CD14-positive monocyte (primary cell): ENCODE results near the gene NFYC. TPM values are rescaled to one million over a fixed set of nuclear protein-coding genes. Genes with fewer than 3 reads are reported as not detected.

Source experiments
- DNase-seq, 3 donors: peaks; one replicate each; pipeline ENCODE4 v3.0.0-alpha.2; 2011 to 2022
- H2AFZ ChIP-seq: 2 replicates; pipeline ENCODE4 v1.6.0; 2012; ENCODE audit warnings: mild to moderate bottlenecking, low read depth, low read length, inconsistent platforms; ENCODE audit not compliant: insufficient read depth, poor library complexity, severe bottlenecking
- H3K27ac ChIP-seq, 2 donors: 1 replicate in 1 of 2; 2 replicates in 1 of 2; pipeline ENCODE4 v1.5.1; 2012 to 2013; ENCODE audit warnings: low read length in 2 of 2, control low read depth in 1 of 2, inconsistent platforms in 1 of 2, low read depth in 1 of 2, mild to moderate bottlenecking in 1 of 2
- H3K27me3 ChIP-seq, 2 donors: one replicate each; pipeline versions ENCODE4 v1.6.0 to v1.6.1; 2011 to 2013; ENCODE audit warnings: low read length in 2 of 2; ENCODE audit not compliant: control insufficient read depth in 2 of 2, insufficient read depth in 2 of 2
- H3K36me3 ChIP-seq, 2 donors: replicated peaks in 1 of 2; 1 replicate in 1 of 2; 2 replicates in 1 of 2; pipeline versions ENCODE4 v1.5.1 to v1.6.1; 2012 to 2013; ENCODE audit warnings: low read length in 2 of 2, control low read depth in 1 of 2, inconsistent platforms in 1 of 2, mild to moderate bottlenecking in 1 of 2; ENCODE audit not compliant: insufficient read depth in 2 of 2, control insufficient read depth in 1 of 2
- H3K4me1 ChIP-seq, 2 donors: 1 replicate in 1 of 2; 2 replicates in 1 of 2; pipeline versions ENCODE4 v1.5.1 to v1.6.1; 2012 to 2013; ENCODE audit warnings: low read length in 2 of 2, control low read depth in 1 of 2, inconsistent platforms in 1 of 2, mild to moderate bottlenecking in 1 of 2, moderate library complexity in 1 of 2; ENCODE audit not compliant: insufficient read depth in 2 of 2, control insufficient read depth in 1 of 2
- H3K4me2 ChIP-seq: replicated peaks from 2 replicates; pipeline ENCODE3; 2012; ENCODE audit warnings: low read length, moderate library complexity, mild to moderate bottlenecking; ENCODE audit not compliant: poor library complexity, severe bottlenecking; ENCODE audit errors: extremely low read depth
- H3K4me3 ChIP-seq, 3 experiments: fragments of 200-600 bp in 1 of 3; sonication (generic) in 1 of 3; replicated peaks in 1 of 3; 1 replicate in 2 of 3; 2 replicates in 1 of 3; pipeline ENCODE4 v1.5.1; 2011 to 2013; ENCODE audit warnings: low read length in 3 of 3, mild to moderate bottlenecking in 3 of 3, control low read depth in 2 of 3, low read depth in 2 of 3, inconsistent platforms in 1 of 3, moderate library complexity in 1 of 3
- H3K79me2 ChIP-seq: 2 replicates; pipeline ENCODE4 v1.6.0; 2012; ENCODE audit warnings: mild to moderate bottlenecking, control low read depth, inconsistent platforms, low read length, moderate library complexity; ENCODE audit not compliant: insufficient read depth
- H3K9ac ChIP-seq: 2 replicates; pipeline ENCODE4 v1.6.0; 2017; ENCODE audit warnings: low read length, mild to moderate bottlenecking; ENCODE audit not compliant: insufficient read depth, poor library complexity, severe bottlenecking
- H3K9me3 ChIP-seq, 2 donors: replicated peaks in 1 of 2; 1 replicate in 1 of 2; 2 replicates in 1 of 2; pipeline versions ENCODE4 v1.5.1 to v1.6.1; 2012 to 2013; ENCODE audit warnings: low read length in 2 of 2, control low read depth in 1 of 2; ENCODE audit not compliant: control insufficient read depth in 1 of 2, insufficient read depth in 1 of 2
- H4K20me1 ChIP-seq: 2 replicates; pipeline ENCODE4 v1.6.0; 2012; ENCODE audit warnings: mild to moderate bottlenecking, low read length, control low read depth, moderate library complexity; ENCODE audit not compliant: insufficient read depth
- H3K27ac Mint-ChIP-seq, 7 donors: one replicate each; pipeline ENCODE4 v1.8.0; 2020; ENCODE audit warnings: mild to moderate bottlenecking in 7 of 7, mixed read lengths in 7 of 7, moderate library complexity in 6 of 7, inconsistent platforms in 2 of 7
- H3K27me3 Mint-ChIP-seq, 3 donors: one replicate each; pipeline ENCODE4 v1.8.0; 2021 to 2022; ENCODE audit warnings: low read depth in 3 of 3, mild to moderate bottlenecking in 3 of 3, mixed read lengths in 3 of 3, moderate library complexity in 3 of 3, inconsistent platforms in 1 of 3
- H3K36me3 Mint-ChIP-seq, 2 donors: one replicate each; pipeline ENCODE4 v1.8.0; 2020; ENCODE audit warnings: mixed read lengths in 2 of 2, inconsistent platforms in 1 of 2, mild to moderate bottlenecking in 1 of 2
- H3K4me1 Mint-ChIP-seq: one replicate; pipeline ENCODE4 v1.8.0; 2020; ENCODE audit warnings: mild to moderate bottlenecking, mixed read lengths
- H3K4me3 Mint-ChIP-seq, 2 donors: one replicate each; pipeline ENCODE4 v1.8.0; 2020; ENCODE audit warnings: mild to moderate bottlenecking in 2 of 2, mixed read lengths in 2 of 2, moderate library complexity in 1 of 2
- H3K9me3 Mint-ChIP-seq, 7 donors: one replicate each; pipeline ENCODE4 v1.8.0; 2020 to 2022; ENCODE audit warnings: mixed read lengths in 7 of 7, mild to moderate bottlenecking in 6 of 7, moderate library complexity in 6 of 7, inconsistent platforms in 2 of 7
- WGBS: methylation state at CpG from one replicate; pipeline ENCODE4 v1.1.5; 2013; ENCODE audit warnings: missing lambda C conversion rate; ENCODE audit not compliant: insufficient coverage; 5-methylcytosine and 5-hydroxymethylcytosine counted together
- intact Hi-C, 2 donors: fragments of 100-400 bp; cut with micrococcal nuclease; formaldehyde crosslinking; loops; one replicate each; pipeline versions ENCODE4 v1.15.0 to v1.15.1; 2023
- polyA plus RNA-seq, 3 donors: library from polyadenylated mRNA; depleted of rRNA in 1 of 3; unstranded in 2 of 3; stranded (reverse) in 1 of 3; fragments of 300-500 nt in 2 of 3; fragments of >200 nt in 1 of 3; fragmentation: Illumina TruSeq in 2 of 3; gene quantifications; 1 replicate in 2 of 3; 2 replicates in 1 of 3; pipeline ENCODE4 v1.2.3, GENCODE V29; 2012 to 2021
- TF ChIP-seq, protein P1 (sequence below): fragments of 200-600 bp; IDR thresholded peaks from one replicate; pipeline ENCODE4 v1.8.0; 2022; ENCODE audit warnings: antibody characterized with exemption, mild to moderate bottlenecking

NFYC gene
- polyA plus RNA-seq, 3 donors = 61.2 to 142 (median 68.2) TPM

DNA sequence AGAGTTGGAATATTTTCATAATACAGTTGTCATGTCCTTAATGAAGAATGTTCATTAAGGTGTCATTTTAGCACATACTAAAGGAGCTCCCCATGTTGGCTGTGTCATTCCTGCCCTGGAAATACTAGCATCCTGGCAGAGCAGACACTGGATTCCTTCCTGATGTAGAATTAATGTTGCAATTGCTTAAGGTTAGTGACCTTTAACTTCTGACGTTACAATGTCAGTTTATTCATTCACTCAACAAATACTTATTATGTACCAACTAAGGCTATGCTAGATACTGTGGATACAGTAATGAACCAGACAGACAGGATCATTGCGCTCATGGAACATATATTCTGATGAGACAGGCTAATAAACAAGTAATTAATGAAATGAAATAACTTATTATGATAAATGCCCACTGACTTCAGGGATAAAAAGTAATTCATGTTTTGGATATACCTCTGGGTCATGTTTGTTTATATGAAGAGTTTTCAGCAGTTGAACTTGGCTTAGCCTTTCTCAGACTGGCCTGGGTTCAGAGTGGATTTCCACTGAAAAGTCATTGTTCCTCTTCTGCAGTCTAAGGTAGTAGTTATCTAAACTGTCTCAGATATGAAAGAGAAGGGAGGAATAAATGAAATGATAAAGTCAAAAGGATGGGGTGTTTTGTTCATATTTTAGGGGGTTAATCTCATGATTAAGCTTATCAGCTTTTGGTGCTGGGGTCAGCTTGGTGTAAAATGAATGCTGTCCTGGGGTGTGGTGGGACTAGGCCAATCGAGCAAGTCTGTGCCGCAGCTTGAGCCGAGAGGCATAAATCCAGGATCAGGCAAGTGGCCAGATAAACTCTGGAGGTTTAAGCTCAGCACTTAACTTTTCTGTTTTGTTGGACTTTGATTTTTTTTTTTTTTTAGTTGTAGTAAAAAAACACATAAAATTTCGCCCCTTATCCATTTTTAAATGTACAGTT is 48.8 kb downstream of the NFYC start:
- WGBS = 95% methylated on average over 3 of the region's 6 CpGs
- Histone ChIP-seq H3K4me1 (peaks cover 5 to 8% of the 10 kb centered on the region in 2 donors), H3K9me3 (no peaks in the 10 kb centered on the region), H3K36me3 (peaks cover 47 to 73% of the 10 kb centered on the region in 2 donors), H3K9ac (no peak overlapping the region), H3K4me2 (no peak overlapping the region), H3K79me2 (peaks cover 94% of the 10 kb centered on the region), H3K4me3 (no peak overlapping the region), H3K27me3 (no peaks in the 10 kb centered on the region), H4K20me1 (peaks cover 100% of the 10 kb centered on the region), H2AFZ (no peak overlapping the region), H3K27ac (peak overlapping the region in 1 of 2 donors; percentile 17)
- H3K27ac Mint-ChIP-seq = peak overlapping the region in 5 of 7 donors; percentile 13 to 73 (median 32)
- DNase-seq = no peak
- H3K4me1 Mint-ChIP-seq = peaks cover 16% of the 10 kb centered on the region
- intact Hi-C loops = no loop called here
- no peaks in the 10 kb centered on the region for H3K27me3 Mint-ChIP-seq
- H3K36me3 Mint-ChIP-seq = peaks cover 47 to 52% of the 10 kb centered on the region in 2 donors
- TF ChIP-seq, protein P1, sequence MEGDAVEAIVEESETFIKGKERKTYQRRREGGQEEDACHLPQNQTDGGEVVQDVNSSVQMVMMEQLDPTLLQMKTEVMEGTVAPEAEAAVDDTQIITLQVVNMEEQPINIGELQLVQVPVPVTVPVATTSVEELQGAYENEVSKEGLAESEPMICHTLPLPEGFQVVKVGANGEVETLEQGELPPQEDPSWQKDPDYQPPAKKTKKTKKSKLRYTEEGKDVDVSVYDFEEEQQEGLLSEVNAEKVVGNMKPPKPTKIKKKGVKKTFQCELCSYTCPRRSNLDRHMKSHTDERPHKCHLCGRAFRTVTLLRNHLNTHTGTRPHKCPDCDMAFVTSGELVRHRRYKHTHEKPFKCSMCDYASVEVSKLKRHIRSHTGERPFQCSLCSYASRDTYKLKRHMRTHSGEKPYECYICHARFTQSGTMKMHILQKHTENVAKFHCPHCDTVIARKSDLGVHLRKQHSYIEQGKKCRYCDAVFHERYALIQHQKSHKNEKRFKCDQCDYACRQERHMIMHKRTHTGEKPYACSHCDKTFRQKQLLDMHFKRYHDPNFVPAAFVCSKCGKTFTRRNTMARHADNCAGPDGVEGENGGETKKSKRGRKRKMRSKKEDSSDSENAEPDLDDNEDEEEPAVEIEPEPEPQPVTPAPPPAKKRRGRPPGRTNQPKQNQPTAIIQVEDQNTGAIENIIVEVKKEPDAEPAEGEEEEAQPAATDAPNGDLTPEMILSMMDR = no peak
- H3K4me3 Mint-ChIP-seq = no peak overlapping the region
- no peaks in the 10 kb centered on the region for H3K9me3 Mint-ChIP-seq

DNA sequence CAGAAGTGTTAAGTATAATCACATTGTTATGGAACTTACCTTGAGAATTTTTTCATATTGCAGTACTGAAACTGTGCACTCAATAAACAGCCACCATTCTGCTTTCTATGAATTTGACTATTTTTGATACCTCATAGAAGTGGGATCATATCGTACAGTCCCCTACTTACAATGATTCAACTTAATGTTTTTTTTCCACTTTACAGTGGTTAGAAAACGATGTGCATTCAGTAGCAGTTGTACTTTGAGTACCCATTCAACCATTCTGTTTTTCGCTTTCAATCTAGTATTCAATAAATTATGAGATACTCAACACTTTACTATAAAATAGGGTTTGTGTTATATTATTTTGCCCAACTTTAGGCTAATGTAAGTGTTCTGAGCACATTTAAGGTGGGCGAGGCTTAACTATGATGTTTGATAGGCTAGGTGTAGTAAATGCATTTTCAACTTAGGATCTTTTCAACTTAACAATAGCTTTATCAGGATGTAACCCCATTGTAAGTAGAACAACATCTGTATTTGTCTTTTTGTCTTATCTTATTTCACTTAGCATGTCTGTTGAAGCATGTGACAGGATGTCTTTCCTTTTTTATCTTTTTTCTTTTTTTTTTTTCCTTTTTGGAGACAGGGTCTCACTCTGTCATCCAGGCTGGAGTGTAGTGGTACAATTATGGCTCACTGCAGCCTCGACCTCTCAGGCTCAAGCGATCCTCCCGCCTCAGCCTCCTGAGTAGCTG is 49.7 kb downstream of the NFYC start:
- H3K36me3 ChIP-seq = peaks cover 50 to 79% of the 10 kb centered on the region in 2 donors
- peaks cover 5 to 8% of the 10 kb centered on the region in 2 donors for H3K4me1 ChIP-seq
- WGBS = 96% methylated on average over 3 of the region's 7 CpGs
- H3K4me2 ChIP-seq = no peak overlapping the region
- no peak overlapping the region for H3K4me3 ChIP-seq
- Mint-ChIP-seq H3K4me1 (peaks cover 11% of the 10 kb centered on the region), H3K27me3 (no peaks in the 10 kb centered on the region), H3K4me3 (no peak overlapping the region), H3K27ac (no peak overlapping the region), H3K36me3 (peaks cover 53 to 61% of the 10 kb centered on the region in 2 donors), H3K9me3 (no peaks in the 10 kb centered on the region)
- H3K9ac ChIP-seq = no peak overlapping the region
- intact Hi-C loops = no loop called here
- no peak overlapping the region for H2AFZ ChIP-seq
- H3K27me3 ChIP-seq = no peaks in the 10 kb centered on the region
- no peaks in the 10 kb centered on the region for H3K9me3 ChIP-seq
- no peak for DNase-seq
- TF ChIP-seq, protein P1 = no peak
- no peak overlapping the region for H3K27ac ChIP-seq
- H4K20me1 ChIP-seq = peaks cover 100% of the 10 kb centered on the region
- peaks cover 94% of the 10 kb centered on the region for H3K79me2 ChIP-seq
